ENCODE data around the gene C10orf62. TPM values are rescaled to one million over a fixed set of nuclear protein-coding genes. Genes with fewer than 3 reads are reported as not detected.
"Not testable (repeated sequence)": the region's sequence is repeated elsewhere in the genome, so short reads cannot be mapped to it uniquely, and the experiment has no call there.

C10orf62 gene
- total RNA-seq, 1 donor from 2014 or later: not detected

DNA sequence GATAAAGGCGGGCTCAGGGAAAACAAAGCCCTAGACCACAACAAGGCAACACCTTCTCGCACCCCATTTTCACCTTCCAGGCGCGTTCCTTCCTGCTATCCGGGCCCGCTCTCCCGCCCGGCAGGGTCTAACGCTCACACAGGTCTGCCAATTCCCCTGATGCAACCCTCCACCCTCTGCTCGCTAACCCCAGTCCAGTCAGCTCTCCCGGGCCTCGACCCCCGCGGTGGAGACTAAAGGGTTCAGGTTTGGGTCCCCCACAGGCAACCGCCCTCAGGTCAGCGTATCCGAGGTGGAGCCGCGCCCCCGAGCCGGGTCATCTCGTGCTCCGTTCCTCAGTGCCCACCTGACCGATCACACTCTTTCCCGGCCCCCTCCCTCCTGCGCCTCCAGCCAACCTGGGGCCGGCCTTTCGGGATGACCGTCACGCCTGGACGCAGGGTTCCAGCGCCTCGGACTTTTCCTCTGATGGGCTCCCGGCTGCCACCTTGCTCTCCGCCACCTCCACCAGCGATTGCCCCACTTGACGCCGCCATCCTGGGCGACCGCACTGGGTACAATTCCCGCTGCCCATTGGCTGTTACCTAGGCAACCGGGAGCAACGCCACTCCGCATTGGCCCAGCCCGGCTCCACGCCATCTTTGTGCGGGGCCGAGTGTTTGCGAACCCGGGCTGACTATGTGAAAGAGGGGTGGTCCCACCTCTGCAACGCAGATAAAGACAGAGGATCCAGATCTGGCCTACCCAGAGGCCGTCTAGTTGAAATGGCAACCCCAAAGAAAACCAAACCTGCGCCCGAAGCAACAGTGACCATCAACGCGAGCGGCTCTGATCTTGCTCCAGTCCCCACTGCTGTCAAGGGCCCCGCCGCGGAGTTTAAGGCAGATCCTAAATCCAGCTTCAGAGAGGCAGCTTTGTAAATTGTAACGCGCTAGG is 43.7 kb downstream of the C10orf62 start, which contains the start of gene MORN4:
Gene MORN4, minus strand, starts transcription at position 552 of the 936 bp plus-strand sequence. CDS start 13,847 bp downstream, outside the sequence.
- H3K36me3 ChIP-seq: no peaks in the 10 kb centered on the region
- TF ChIP-seq, protein P1, sequence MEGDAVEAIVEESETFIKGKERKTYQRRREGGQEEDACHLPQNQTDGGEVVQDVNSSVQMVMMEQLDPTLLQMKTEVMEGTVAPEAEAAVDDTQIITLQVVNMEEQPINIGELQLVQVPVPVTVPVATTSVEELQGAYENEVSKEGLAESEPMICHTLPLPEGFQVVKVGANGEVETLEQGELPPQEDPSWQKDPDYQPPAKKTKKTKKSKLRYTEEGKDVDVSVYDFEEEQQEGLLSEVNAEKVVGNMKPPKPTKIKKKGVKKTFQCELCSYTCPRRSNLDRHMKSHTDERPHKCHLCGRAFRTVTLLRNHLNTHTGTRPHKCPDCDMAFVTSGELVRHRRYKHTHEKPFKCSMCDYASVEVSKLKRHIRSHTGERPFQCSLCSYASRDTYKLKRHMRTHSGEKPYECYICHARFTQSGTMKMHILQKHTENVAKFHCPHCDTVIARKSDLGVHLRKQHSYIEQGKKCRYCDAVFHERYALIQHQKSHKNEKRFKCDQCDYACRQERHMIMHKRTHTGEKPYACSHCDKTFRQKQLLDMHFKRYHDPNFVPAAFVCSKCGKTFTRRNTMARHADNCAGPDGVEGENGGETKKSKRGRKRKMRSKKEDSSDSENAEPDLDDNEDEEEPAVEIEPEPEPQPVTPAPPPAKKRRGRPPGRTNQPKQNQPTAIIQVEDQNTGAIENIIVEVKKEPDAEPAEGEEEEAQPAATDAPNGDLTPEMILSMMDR (IDR thresholded peaks at IDR 0.05): no peak
- H3K9me3 ChIP-seq: no peaks in the 10 kb centered on the region
- peaks cover 4% of the 10 kb centered on the region for H3K4me1 ChIP-seq
- H3K27ac ChIP-seq: peak within 1 kb of the TSS; percentile 70
- intact Hi-C loops (cut with DNase I): no loop called here
- H3K27me3 ChIP-seq: no peaks in the 10 kb centered on the region
- DNase-seq (peak; percentile 96), ATAC-seq (peak; percentile 100)
- H3K4me3 ChIP-seq: peak within 1 kb of the TSS; percentile 81

DNA sequence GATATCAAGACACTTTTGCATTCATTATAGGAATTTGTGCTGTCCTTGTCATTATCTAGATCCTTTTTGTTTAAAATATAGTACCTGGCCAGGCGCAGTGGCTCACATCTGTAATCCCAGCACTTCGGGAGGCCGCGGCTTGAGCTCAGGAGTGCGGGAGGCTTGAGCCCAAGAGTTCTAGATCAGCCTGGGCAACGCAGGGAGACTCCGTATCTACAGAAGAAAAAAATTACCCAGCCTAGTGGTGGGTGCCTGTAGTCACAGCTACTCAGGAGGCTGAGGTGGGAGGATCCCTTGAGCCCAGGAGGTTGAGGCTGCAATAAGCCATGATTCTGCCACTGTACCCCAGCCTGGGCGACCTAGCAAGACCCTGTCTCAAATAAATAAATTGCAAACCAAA is 44.4 kb downstream of the C10orf62 start:
- peak overlapping the region; percentile 81 for H3K4me3 ChIP-seq
- H3K36me3 ChIP-seq: no peaks in the 10 kb centered on the region
- H3K9me3 ChIP-seq: no peaks in the 10 kb centered on the region
- H3K4me1 ChIP-seq: peaks cover 4% of the 10 kb centered on the region
- no peaks in the 10 kb centered on the region for H3K27me3 ChIP-seq
- DNase-seq (no peak), ATAC-seq (peak; percentile 46)
- intact Hi-C loops (cut with DNase I): no loop called here
- H3K27ac ChIP-seq: peak overlapping the region; percentile 70
- TF ChIP-seq, protein P1 (IDR thresholded peaks at IDR 0.05): peak; percentile 26

DNA sequence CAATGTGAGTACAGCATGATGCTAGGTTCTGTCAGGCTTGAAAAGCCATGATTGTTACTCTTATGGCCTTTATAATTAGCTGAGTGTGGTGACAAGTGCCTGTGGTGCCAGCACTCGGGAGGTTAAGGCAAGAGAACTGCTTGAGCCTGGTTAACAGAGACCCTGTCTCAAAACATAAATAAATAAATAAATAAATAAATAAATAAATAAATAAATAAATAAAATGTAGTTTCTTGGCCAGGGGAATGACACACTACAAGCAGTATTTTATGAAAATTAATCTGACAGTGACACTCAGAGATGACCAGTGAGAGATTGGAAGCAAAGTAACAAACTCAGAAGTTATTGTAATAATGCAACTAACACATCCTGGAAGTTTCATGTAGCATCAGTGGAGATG is 46.1 kb downstream of the C10orf62 start:
- H3K27ac ChIP-seq: no peak overlapping the region
- ATAC-seq (no peak), DNase-seq (no peak)
- intact Hi-C loops (cut with DNase I): no loop called here
- no peak overlapping the region for H3K4me3 ChIP-seq
- no peaks in the 10 kb centered on the region for H3K9me3 ChIP-seq
- H3K36me3 ChIP-seq: no peaks in the 10 kb centered on the region
- H3K4me1 ChIP-seq: peaks cover 4% of the 10 kb centered on the region
- TF ChIP-seq, protein P1 (IDR thresholded peaks at IDR 0.05): no peak
- no peaks in the 10 kb centered on the region for H3K27me3 ChIP-seq

DNA sequence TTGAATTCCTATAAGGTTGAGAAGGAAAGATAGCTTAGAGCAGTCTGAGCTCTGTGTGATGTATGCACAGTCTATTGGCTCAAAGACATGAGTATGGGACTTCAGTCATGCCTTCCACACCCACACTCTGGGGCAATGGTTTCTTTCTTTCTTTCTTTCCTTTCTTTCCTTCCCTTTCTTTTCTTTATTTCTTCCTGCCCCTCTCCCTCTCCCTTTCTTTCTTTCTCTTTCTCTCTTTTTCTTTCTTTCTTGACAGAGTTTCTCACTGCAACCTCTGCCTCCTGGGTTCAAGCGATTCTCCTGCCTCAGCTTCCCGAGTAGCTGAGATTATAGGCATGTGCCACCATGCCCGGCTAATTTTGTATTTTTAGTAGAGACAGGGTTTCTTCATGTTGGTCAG is 49.6 kb downstream of the C10orf62 start:
- peaks cover 17% of the 10 kb centered on the region for H3K4me1 ChIP-seq
- H3K9me3 ChIP-seq; DNase-seq; H3K4me3 ChIP-seq; H3K27ac ChIP-seq; H3K27me3 ChIP-seq; ATAC-seq; H3K36me3 ChIP-seq; intact Hi-C loops (cut with DNase I): not testable (repeated sequence)

DNA sequence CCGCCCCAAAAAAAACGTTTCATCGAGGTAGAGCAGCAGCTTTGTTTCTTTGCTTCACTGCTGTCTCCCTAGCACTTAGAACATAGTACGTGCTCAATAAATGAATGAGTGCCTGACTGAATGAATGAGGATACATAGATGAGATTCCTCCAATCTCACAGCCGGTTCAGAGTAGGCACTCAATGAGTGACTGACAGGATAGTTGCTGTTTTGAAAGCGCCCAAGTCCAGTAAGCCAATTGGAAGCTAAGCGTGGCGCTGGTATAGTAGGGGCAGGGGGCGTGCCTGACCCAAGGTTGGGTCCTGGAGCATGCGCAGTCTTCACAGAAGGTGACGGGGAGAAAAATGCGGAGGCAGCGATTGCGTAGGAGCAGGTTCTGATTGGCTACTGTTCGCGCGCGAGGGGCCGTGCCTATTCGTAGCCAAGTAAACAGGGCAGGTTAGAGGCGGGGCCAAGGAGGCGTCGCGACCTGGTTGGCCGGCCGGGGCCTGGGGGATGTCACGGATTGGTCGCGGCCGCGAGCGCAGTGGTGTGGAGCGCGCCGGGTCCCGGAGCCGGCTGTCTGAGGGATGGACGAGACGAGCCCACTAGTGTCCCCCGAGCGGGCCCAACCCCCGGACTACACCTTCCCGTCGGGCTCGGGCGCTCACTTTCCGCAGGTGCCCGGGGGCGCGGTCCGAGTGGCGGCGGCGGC is 50.8 kb downstream of the C10orf62 start, which contains the start of gene PI4K2A:
Gene PI4K2A, plus strand, starts transcription at position 498 of the 694 bp plus-strand sequence. Its CDS starts 72 bp downstream, at position 570.
- Histone ChIP-seq H3K9me3 (no peaks in the 10 kb centered on the region), H3K27ac (peak within 1 kb of the TSS; percentile 85), H3K27me3 (no peaks in the 10 kb centered on the region), H3K4me3 (peak within 1 kb of the TSS; percentile 83), H3K36me3 (peaks cover 6% of the 10 kb centered on the region), H3K4me1 (peaks cover 17% of the 10 kb centered on the region)
- intact Hi-C loops (cut with DNase I): no loop called here
- ATAC-seq (peak; percentile 99), DNase-seq (peak; percentile 99)
- TF ChIP-seq, protein P1 (IDR thresholded peaks at IDR 0.05): no peak

Other genes starting within 250 kb of the C10orf62 start
- gene RRP12, start 188.4 kb upstream of the C10orf62 start, total RNA-seq: 23.7 TPM
- 139 TPM for gene PGAM1, start 163.5 kb upstream of the C10orf62 start, total RNA-seq
- gene EXOSC1, start 143.7 kb upstream of the C10orf62 start, total RNA-seq: 27.0 TPM
- 63.2 TPM for gene ZDHHC16, start 143.5 kb upstream of the C10orf62 start, total RNA-seq
- 70.7 TPM for gene MMS19, start 91.3 kb upstream of the C10orf62 start, total RNA-seq
- gene UBTD1, start 90.8 kb upstream of the C10orf62 start, total RNA-seq: 37.5 TPM
- gene ANKRD2, start 16.9 kb upstream of the C10orf62 start, total RNA-seq: 0.98 TPM
- gene HOGA1, start 5.3 kb upstream of the C10orf62 start, total RNA-seq: 2.3 TPM
- 3.8 TPM for gene MORN4, start 43.8 kb downstream of the C10orf62 start, total RNA-seq
- 28.3 TPM for gene PI4K2A, start 51.0 kb downstream of the C10orf62 start, total RNA-seq
- 20.5 TPM for gene AVPI1, start 97.5 kb downstream of the C10orf62 start, total RNA-seq
- 43.8 TPM for gene MARVELD1, start 124.0 kb downstream of the C10orf62 start, total RNA-seq
- 29.4 TPM for gene ZFYVE27, start 147.4 kb downstream of the C10orf62 start, total RNA-seq
- gene SFRP5, start 182.3 kb downstream of the C10orf62 start, total RNA-seq: 3.0 TPM

Measured in upper lobe of right lung (tissue), 1 donor.